ENCODE measurements around the gene CDC73. TPM values are rescaled to one million over a fixed set of nuclear protein-coding genes. Genes with fewer than 3 reads are reported as not detected.

Gene CDC73
- total RNA-seq, 4 donors from 2014 or later, result 45.4 to 66.9 (median 46.0) TPM

DNA sequence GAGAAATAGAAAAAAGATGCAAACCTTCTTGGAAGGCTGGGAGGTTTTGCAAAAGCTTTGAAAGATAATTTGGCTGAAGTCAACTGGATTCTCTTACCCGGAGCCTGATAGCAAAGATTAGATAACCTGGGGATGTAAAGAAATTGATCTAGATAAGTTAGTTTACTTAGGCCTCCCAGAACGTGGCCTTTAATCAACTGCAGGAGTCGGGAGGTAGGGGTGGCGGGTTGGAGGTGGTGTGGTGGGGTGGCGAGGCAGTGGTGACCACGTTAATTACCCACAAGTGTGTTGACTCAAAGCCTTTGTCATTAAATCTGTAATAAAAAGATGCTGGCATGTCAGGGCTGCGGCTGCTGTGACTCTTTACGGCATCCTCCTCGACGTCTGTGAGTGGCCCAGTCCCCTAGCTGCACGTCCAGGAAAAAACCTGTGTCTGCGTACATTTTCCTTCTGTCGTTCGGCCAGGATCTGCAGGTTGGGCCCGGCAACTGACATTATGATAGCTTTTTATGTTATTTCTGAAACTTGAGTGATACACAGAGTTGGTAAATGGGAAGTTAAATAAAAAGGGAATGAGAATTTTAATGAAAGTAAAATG lies 115.6 kb downstream of the CDC73 start:
- intact Hi-C loops (cut with DNase I), result no loop called here
- no peak for DNase-seq (ENCODE audit: extremely low spot score)
- Histone ChIP-seq H3K4me3 (no peak overlapping the region), H3K27ac (replicated peaks in 1 of 4) (no peak overlapping the region), H3K9me3 (no peaks in the 10 kb centered on the region), H3K27me3 (no peaks in the 10 kb centered on the region), H3K4me1 (peaks cover 0 to 4% (median 0%) of the 10 kb centered on the region in 4 donors), H3K36me3 (peaks cover 4 to 42% (median 26%) of the 10 kb centered on the region in 4 donors)
- TF ChIP-seq CTCF (IDR thresholded peaks at IDR 0.05) (no peak), EP300 (IDR thresholded peaks at IDR 0.05) (no peak), POLR2A (IDR thresholded peaks at IDR 0.05; ENCODE audit: low read depth) (no peak), POLR2AphosphoS5 (IDR thresholded peaks at IDR 0.05) (no peak)
- WGBS, result 93% methylated on average over 15 of the region's 15 CpGs

- intact Hi-C loops (cut with DNase I), result no loop called here
- H3K4me1 ChIP-seq, result peaks cover 0 to 4% (median 0%) of the 10 kb centered on the region in 4 donors
- H3K27ac ChIP-seq (replicated peaks in 1 of 4), result no peak overlapping the region
- 93% methylated on average over 1 of the region's 1 CpG for WGBS
- no peaks in the 10 kb centered on the region for H3K9me3 ChIP-seq
- no peak overlapping the region for H3K4me3 ChIP-seq
- peaks cover 4 to 28% (median 19%) of the 10 kb centered on the region in 4 donors for H3K36me3 ChIP-seq
- TF ChIP-seq POLR2AphosphoS5 (IDR thresholded peaks at IDR 0.05), result no peak
- TF ChIP-seq POLR2A (IDR thresholded peaks at IDR 0.05; ENCODE audit: low read depth), result no peak
- no peak for TF ChIP-seq EP300 (IDR thresholded peaks at IDR 0.05)
- no peak for TF ChIP-seq CTCF (IDR thresholded peaks at IDR 0.05)
- no peak for DNase-seq (ENCODE audit: extremely low spot score)
- H3K27me3 ChIP-seq, result no peaks in the 10 kb centered on the region
These were observed 118.8 kb downstream of the CDC73 start for GRCh38 chr1:193240609-193241008.

DNA sequence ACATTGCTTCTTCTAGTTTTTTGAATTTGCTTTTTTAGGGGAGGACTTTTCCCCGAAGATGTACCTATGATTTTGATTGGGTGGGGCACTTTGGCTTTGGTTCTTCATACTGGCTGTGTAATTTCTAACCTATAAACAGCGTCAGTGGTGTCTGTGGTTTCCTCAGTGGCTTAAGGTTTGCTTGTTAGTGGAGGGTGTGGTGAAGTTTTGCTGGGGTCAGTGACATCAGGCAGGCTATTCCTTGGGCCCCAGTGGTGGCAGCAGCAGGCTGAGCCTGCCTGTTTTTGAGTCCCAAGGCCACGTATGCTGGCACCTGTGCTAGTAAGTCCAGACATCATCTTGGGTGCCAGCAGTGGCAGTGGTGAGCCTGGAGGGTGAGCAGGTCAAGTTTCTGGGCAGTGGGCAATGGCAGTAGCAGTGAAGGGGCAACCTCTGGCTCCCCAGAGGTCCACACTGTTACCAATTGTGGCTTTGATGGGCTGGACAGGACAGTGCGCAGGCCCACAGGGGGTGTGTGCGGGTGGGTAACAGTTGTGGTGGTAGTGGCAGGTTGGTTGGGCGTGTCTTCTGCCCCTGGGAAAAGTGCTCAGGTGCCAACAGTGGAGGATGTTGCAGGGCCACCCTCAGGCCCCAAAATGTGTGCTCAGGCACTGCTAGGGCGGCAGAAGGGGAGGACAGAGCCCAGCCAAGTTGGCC lies 119.4 kb downstream of the CDC73 start:
- WGBS, result 96% methylated on average over 7 of the region's 7 CpGs

GRCh38 chr1:193242000-193242399 lies 120.2 kb downstream of the CDC73 start:
- no peak for DNase-seq (ENCODE audit: extremely low spot score)
- H3K27ac ChIP-seq (replicated peaks in 1 of 4), result no peak overlapping the region
- H3K4me1 ChIP-seq, result peaks cover 0 to 4% (median 0%) of the 10 kb centered on the region in 4 donors
- H3K4me3 ChIP-seq, result no peak overlapping the region
- no peaks in the 10 kb centered on the region for H3K27me3 ChIP-seq
- 100% methylated on average over 1 of the region's 4 CpGs for WGBS
- intact Hi-C loops (cut with DNase I), result no loop called here
- TF ChIP-seq CTCF (IDR thresholded peaks at IDR 0.05) (no peak), POLR2AphosphoS5 (IDR thresholded peaks at IDR 0.05) (no peak), EP300 (IDR thresholded peaks at IDR 0.05) (no peak)
- H3K9me3 ChIP-seq, result no peaks in the 10 kb centered on the region
- peaks cover 0 to 19% (median 10%) of the 10 kb centered on the region in 4 donors for H3K36me3 ChIP-seq

More for the DNA sequence above, 119.4 kb downstream of the CDC73 start:
- no peaks in the 10 kb centered on the region for H3K27me3 ChIP-seq
- no peak overlapping the region for H3K4me3 ChIP-seq
- no peak overlapping the region for H3K27ac ChIP-seq (replicated peaks in 1 of 4)
- peaks cover 4 to 21% (median 13%) of the 10 kb centered on the region in 4 donors for H3K36me3 ChIP-seq
- intact Hi-C loops (cut with DNase I), result no loop called here
- DNase-seq (ENCODE audit: extremely low spot score), result no peak
- no peaks in the 10 kb centered on the region for H3K9me3 ChIP-seq
- peaks cover 0 to 4% (median 0%) of the 10 kb centered on the region in 4 donors for H3K4me1 ChIP-seq
- TF ChIP-seq POLR2A (IDR thresholded peaks at IDR 0.05; ENCODE audit: low read depth) (no peak), CTCF (IDR thresholded peaks at IDR 0.05) (no peak), EP300 (IDR thresholded peaks at IDR 0.05) (no peak), POLR2AphosphoS5 (IDR thresholded peaks at IDR 0.05) (no peak)
